Vagina (tissue), 2 donors: ENCODE data around the gene AKR1C4.

Experiments used
- CTCF ChIP-seq, 3 experiments: fragments of 450-650 bp in 2 of 3; fragments of 200-600 bp in 1 of 3; sonication (generic) in 1 of 3; IDR thresholded peaks; one replicate each; pipeline ENCODE4 v1.5.1; 2017 to 2019; ENCODE audit warnings: antibody characterized with exemption in 3 of 3, mild to moderate bottlenecking in 2 of 3, moderate library complexity in 2 of 3
- POLR2A ChIP-seq, 2 donors: fragments of 450-650 bp; IDR thresholded peaks; one replicate each; pipeline ENCODE4 v1.6.1; 2017; ENCODE audit warnings: antibody characterized with exemption in 2 of 2, mild to moderate bottlenecking in 2 of 2, moderate library complexity in 2 of 2
- POLR2AphosphoS5 ChIP-seq, 2 donors: sonication (generic); formaldehyde crosslinking; IDR thresholded peaks; one replicate each; pipeline ENCODE4 v1.9.0; 2017; ENCODE audit warnings: antibody characterized with exemption in 2 of 2, mild to moderate bottlenecking in 2 of 2, low read depth in 1 of 2; ENCODE audit not compliant: insufficient read depth in 1 of 2

GRCh38 chr10:5147255-5147980, 49.2 kb upstream of the AKR1C4 start:
- TF ChIP-seq POLR2A (IDR thresholded peaks at IDR 0.05) (no peak), CTCF (IDR thresholded peaks at IDR 0.05) (no peak), POLR2AphosphoS5 (IDR thresholded peaks at IDR 0.05; ENCODE audit: insufficient read depth in 1 of 2, low read depth in 1 of 2) (no peak)
